ENCODE data around the gene CYB5B.

The CYB5B gene

DNA sequence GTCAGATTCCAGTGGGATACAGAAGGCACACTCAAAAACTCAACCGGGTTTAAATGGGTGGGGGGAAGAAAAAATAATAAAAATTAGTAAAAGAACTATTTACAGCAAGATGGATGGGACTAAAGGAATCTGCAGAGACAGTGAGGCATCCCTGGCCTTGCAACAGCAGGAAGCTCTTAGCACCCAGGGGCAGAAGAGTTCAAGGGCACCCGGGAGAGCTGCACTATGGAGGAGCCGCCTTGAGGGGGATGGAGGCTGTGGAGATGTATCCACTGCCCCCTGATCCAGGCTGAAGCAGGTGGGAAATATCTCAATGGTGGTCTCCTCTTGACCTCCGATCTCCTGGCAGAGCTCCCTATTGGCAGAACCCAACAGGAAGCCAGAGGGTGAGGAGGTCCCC is 72.0 kb downstream of the CYB5B start:
- Mint-ChIP-seq H3K4me1 (no peaks in the 10 kb centered on the region), H3K9me3 (no peaks in the 10 kb centered on the region), H3K27me3 (peaks cover 4% of the 10 kb centered on the region), H3K27ac (no peak overlapping the region), H3K36me3 (no peaks in the 10 kb centered on the region), H3K4me3 (no peak overlapping the region)
- no peak for DNase-seq
- CTCF ChIA-PET: no interaction called here

- peaks cover 4% of the 10 kb centered on the region for H3K27me3 Mint-ChIP-seq
- H3K9me3 Mint-ChIP-seq: no peaks in the 10 kb centered on the region
- no peak overlapping the region for H3K4me3 Mint-ChIP-seq
- CTCF ChIA-PET: interaction anchor here (0.6 to 1.0 kb wide), 2 partner anchors 72 to 258 kb away, joined by 3 read pairs; partner anchors contain the start of gene NOB1
- H3K27ac Mint-ChIP-seq: no peak overlapping the region
- DNase-seq: no peak
- H3K4me1 Mint-ChIP-seq: peaks cover 1% of the 10 kb centered on the region
- no peaks in the 10 kb centered on the region for H3K36me3 Mint-ChIP-seq
Observed at GRCh38 chr16:69496896-69497295, 72.5 kb downstream of the CYB5B start.

DNA sequence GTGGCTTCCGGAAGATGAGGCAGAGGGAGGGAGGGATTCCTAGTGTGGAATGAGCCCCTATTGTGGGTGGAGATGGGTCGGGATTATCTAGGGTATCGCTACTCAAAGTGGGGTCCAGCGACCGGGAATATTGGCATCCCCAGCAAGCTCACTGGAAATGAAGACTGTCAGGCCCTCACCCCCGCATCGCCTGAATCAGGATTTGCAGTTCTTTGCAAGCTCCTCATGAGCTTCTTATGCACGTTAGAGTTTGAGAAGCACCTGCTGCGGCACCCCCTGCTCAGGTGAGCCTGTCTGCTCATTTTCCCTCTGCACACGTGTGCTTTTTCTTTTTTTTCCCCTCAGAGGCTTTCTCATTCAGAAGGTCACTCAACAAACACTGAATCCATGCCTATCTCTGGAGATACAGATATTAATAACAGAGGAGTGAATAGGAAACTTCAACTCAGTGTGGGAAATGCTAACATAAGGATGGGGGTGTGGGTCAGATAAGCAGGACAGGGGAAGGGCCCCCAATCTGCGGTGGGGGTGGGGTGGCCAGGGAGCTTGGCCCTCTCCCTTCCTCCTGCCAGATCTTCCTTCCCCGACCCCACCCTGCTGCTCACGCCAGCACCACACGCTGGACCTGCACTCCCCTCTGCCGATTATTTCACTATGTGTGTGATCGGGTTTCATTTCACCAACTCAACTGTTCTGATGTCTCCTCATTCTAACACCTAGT is 73.6 kb downstream of the CYB5B start:
- H3K4me1 Mint-ChIP-seq: peaks cover 4% of the 10 kb centered on the region

GRCh38 chr16:69498926-69499325 is 74.5 kb downstream of the CYB5B start:
- DNase-seq: no peak
- Mint-ChIP-seq H3K4me3 (no peak overlapping the region), H3K4me1 (peaks cover 4% of the 10 kb centered on the region), H3K9me3 (no peaks in the 10 kb centered on the region), H3K27me3 (peaks cover 4% of the 10 kb centered on the region), H3K36me3 (no peaks in the 10 kb centered on the region), H3K27ac (no peak overlapping the region)
- CTCF ChIA-PET: interaction anchor here (0.7 kb wide), 1 partner anchor 13 kb away, joined by 3 read pairs; no protein-coding TSS in a partner anchor

More for the DNA sequence above, 73.6 kb downstream of the CYB5B start:
- no peak overlapping the region for H3K27ac Mint-ChIP-seq
- peaks cover 4% of the 10 kb centered on the region for H3K27me3 Mint-ChIP-seq
- CTCF ChIA-PET: interaction anchor here (1.0 kb wide), 1 partner anchor 257 kb away, joined by 3 read pairs; the partner anchor contains the start of gene NOB1
- no peaks in the 10 kb centered on the region for H3K36me3 Mint-ChIP-seq
- H3K9me3 Mint-ChIP-seq: no peaks in the 10 kb centered on the region
- no peak overlapping the region for H3K4me3 Mint-ChIP-seq
- no peak for DNase-seq

DNA sequence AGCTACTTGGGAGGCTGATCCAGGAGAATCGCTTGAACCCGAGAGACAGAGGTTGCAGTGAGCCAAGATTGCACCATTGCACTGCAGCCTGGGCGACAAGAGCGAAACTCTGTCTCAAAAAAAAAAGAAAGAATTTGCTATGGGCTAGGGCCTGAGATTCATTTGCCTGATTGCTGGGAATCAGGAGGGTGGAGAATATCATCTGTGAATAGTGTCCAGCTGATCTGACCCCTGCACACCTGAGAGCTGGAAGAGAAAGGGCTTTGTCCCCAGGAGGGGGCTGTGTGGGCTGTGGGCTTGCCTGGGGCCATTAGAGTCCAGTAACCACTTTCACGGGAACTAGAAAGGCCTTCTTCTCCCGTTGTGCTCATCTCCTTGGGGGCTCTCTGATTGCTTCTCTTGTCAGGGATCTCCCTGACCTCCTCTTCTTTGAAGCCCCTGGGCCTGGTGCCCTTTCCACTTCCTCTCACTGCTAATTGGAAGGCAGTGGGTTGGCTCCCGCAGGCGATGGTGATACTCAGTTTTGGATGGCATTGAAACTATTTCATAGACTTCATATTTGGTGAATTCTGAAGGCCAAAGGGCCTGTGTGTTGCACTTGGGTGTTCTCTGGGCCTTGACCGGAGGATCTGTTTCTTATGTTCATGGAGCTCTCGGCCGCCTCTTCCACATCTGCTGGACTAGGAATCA is 75.3 kb downstream of the CYB5B start:
- Mint-ChIP-seq H3K4me3 (no peak overlapping the region), H3K9me3 (no peaks in the 10 kb centered on the region), H3K27ac (no peak overlapping the region), H3K27me3 (peaks cover 9% of the 10 kb centered on the region), H3K36me3 (no peaks in the 10 kb centered on the region), H3K4me1 (peaks cover 4% of the 10 kb centered on the region)
- no peak for DNase-seq
- CTCF ChIA-PET: interaction anchor here (0.7 kb wide), 1 partner anchor 13 kb away, joined by 3 read pairs; no protein-coding TSS in a partner anchor

GRCh38 chr16:69500496-69500895 is 76.1 kb downstream of the CYB5B start:
- Mint-ChIP-seq H3K27me3 (peaks cover 14% of the 10 kb centered on the region), H3K4me3 (no peak overlapping the region), H3K9me3 (no peaks in the 10 kb centered on the region), H3K4me1 (peaks cover 4% of the 10 kb centered on the region), H3K27ac (no peak overlapping the region), H3K36me3 (no peaks in the 10 kb centered on the region)
- DNase-seq: no peak
- CTCF ChIA-PET: no interaction called here

DNA sequence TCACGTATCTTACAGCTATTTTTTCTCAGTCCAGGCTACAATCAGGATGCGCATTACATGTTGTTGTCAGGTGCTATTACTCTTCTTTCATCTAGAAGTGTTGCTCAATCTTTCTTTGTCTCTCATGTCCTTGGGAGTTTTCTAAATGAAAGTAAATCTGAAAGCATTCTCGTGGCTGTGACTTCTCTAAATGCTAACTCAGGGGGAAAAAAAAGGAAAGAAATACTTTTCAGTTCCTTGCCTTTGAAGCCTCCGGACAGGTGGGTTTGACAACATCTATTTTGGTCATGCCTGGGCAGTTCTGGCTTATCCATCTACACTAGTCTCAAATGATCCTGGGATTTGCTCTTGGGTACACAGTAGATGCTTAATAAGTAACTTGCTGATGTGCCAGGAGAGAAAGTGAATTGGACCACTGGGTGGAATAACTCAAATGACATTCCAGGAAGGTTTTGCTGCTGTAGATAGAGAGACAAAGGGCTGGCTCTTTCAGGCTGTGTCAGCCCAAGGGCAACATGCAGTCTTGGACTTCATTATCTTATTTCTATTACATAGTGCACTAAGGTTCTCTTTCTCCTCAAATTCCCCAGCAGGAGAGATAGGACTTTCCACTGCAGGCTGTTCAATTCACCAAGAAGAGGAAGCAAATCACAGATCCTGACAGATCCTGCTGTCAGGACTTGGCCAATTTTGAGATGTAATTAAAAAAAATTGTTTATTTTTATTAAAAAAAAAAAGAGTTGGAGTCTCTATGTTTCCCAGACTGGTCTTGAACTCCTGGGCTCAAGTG is 77.7 kb downstream of the CYB5B start:
- Mint-ChIP-seq H3K4me1 (peaks cover 4% of the 10 kb centered on the region), H3K9me3 (no peaks in the 10 kb centered on the region), H3K27ac (no peak overlapping the region), H3K36me3 (no peaks in the 10 kb centered on the region), H3K27me3 (peaks cover 16% of the 10 kb centered on the region), H3K4me3 (no peak overlapping the region)
- no peak for DNase-seq
- CTCF ChIA-PET: interaction anchor here (0.5 to 0.6 kb wide), 2 partner anchors 102 to 154 kb away, joined by 3 to 4 read pairs; no protein-coding TSS in a partner anchor

DNA sequence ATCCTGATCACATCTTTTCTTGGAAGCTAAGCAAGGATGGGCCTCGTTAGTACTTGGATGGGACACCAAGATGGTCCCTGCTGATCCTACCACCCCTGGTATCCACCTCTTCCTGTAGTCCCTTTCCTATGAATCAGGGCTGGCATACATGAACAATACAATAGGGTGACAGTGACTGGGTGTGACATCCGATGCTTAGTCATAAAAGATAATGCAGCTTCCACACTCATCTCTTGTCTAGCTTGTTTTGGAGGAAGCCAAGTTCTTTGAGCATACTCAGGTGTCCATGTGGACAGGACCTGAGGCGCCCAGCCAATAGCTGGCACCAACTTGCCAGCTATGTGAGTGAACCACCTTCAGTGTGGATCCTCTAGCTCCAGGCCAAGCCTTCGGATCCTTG is 78.8 kb downstream of the CYB5B start:
- Mint-ChIP-seq H3K36me3 (no peaks in the 10 kb centered on the region), H3K27ac (no peak overlapping the region), H3K9me3 (no peaks in the 10 kb centered on the region), H3K4me3 (no peak overlapping the region), H3K27me3 (peaks cover 17% of the 10 kb centered on the region), H3K4me1 (peaks cover 4% of the 10 kb centered on the region)
- DNase-seq: no peak
- CTCF ChIA-PET: interaction anchor here (0.6 to 0.8 kb wide), 2 partner anchors 49 to 103 kb away, joined by 3 to 4 read pairs; no protein-coding TSS in a partner anchor

DNA sequence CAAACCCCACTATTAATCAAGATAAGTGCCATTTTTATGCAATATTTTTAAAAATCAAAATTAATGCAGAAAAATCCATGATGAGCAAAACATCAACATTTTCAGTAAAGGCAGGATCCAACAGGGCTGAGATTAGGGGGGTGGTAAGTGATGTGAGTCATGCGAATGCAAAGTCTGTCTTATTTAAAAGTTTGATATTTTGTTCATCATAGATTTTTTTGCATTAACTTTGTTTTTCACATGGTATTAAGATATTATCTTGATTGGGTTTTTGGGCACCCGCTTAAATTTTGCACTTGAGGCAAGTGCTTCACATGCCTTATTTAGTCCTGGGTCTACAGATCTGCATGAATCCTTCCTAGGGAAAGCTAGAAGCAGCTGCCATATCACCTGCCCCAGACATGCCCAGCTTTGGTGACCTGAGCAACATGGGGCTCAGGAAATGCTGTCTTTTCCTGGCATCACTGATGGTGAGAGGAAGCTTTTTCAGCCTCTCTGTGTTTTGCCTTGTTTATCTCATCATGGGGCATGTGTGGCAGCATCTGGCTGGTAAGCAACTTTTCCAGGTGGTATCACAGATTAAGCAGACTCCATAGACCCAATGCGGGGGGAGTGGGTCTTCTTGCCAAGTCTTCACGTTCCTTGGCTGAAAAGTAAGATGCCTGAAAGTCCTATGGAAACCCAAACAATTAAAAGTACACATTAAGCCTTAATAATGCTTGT is 83.8 kb downstream of the CYB5B start:
- no peak overlapping the region for H3K27ac Mint-ChIP-seq
- peaks cover 27% of the 10 kb centered on the region for H3K27me3 Mint-ChIP-seq
- no peaks in the 10 kb centered on the region for H3K4me1 Mint-ChIP-seq
- H3K36me3 Mint-ChIP-seq: no peaks in the 10 kb centered on the region
- CTCF ChIA-PET: no interaction called here
- DNase-seq: no peak
- no peak overlapping the region for H3K4me3 Mint-ChIP-seq
- no peaks in the 10 kb centered on the region for H3K9me3 Mint-ChIP-seq

GRCh38 chr16:69509125-69509524 is 84.7 kb downstream of the CYB5B start:
- H3K4me3 Mint-ChIP-seq: no peak overlapping the region
- H3K36me3 Mint-ChIP-seq: no peaks in the 10 kb centered on the region
- peaks cover 34% of the 10 kb centered on the region for H3K27me3 Mint-ChIP-seq
- no peaks in the 10 kb centered on the region for H3K4me1 Mint-ChIP-seq
- H3K9me3 Mint-ChIP-seq: no peaks in the 10 kb centered on the region
- CTCF ChIA-PET: no interaction called here
- H3K27ac Mint-ChIP-seq: no peak overlapping the region
- DNase-seq: no peak

GRCh38 chr16:69511651-69512050 is 87.2 kb downstream of the CYB5B start:
- Mint-ChIP-seq H3K4me1 (no peaks in the 10 kb centered on the region), H3K4me3 (no peak overlapping the region), H3K27ac (no peak overlapping the region), H3K9me3 (no peaks in the 10 kb centered on the region), H3K36me3 (no peaks in the 10 kb centered on the region), H3K27me3 (peaks cover 24% of the 10 kb centered on the region)
- DNase-seq: no peak
- CTCF ChIA-PET: no interaction called here

- H3K9me3 Mint-ChIP-seq: no peaks in the 10 kb centered on the region
- CTCF ChIA-PET: no interaction called here
- H3K27me3 Mint-ChIP-seq: peaks cover 21% of the 10 kb centered on the region
- no peaks in the 10 kb centered on the region for H3K4me1 Mint-ChIP-seq
- no peak for DNase-seq
- H3K36me3 Mint-ChIP-seq: no peaks in the 10 kb centered on the region
- H3K4me3 Mint-ChIP-seq: no peak overlapping the region
- H3K27ac Mint-ChIP-seq: no peak overlapping the region
Observed at GRCh38 chr16:69513180-69513966, 89.0 kb downstream of the CYB5B start.

GRCh38 chr16:69514356-69514755 is 89.9 kb downstream of the CYB5B start:
- DNase-seq: no peak
- Mint-ChIP-seq H3K9me3 (no peaks in the 10 kb centered on the region), H3K27me3 (peaks cover 16% of the 10 kb centered on the region), H3K27ac (no peak overlapping the region), H3K36me3 (no peaks in the 10 kb centered on the region), H3K4me3 (no peak overlapping the region), H3K4me1 (no peaks in the 10 kb centered on the region)
- CTCF ChIA-PET: no interaction called here
